Panc1 (cell line): Measurements from ENCODE around the gene PTRH1. TPM values are rescaled to one million over a fixed set of nuclear protein-coding genes. Genes with fewer than 3 reads are reported as not detected.

Experiments used
- ATAC-seq: fragments of 200-7000 bp; cut with Tn5 transposase; 2 replicates; pipeline ENCODE4 v1.9.1; 2020; ENCODE audit warnings: mild to moderate bottlenecking, moderate library complexity
- BruUV-seq: library from RNA; stranded (reverse); fragments of 400-500 nt; replicated peaks from 2 replicates; lab custom pipeline; 2021; lab: Mats Ljungman, UMichigan
- CTCF ChIA-PET: fragments of 300-600 bp; sonication (Branson Sonifier 250); formaldehyde crosslinking; loops from one replicate; lab custom pipeline; 2022; ENCODE audit warnings: antibody characterized with exemption; lab: Charles Lee
- POLR2A ChIA-PET: fragments of 300-600 bp; sonication (Branson Sonifier 250); formaldehyde crosslinking; loops from one replicate; lab custom pipeline; 2022; ENCODE audit warnings: antibody characterized with exemption; lab: Charles Lee
- DNase-seq: peaks from one replicate; pipeline ENCODE4 v3.0.0-alpha.2; 2010; ENCODE audit warnings: low read depth, low spot score
- H3K27ac ChIP-seq: 2 replicates; pipeline ENCODE4 v1.5.1; 2011; ENCODE audit warnings: mild to moderate bottlenecking, low read length, inconsistent platforms
- H3K27me3 ChIP-seq: fragments of 200-500 bp; sonication (Bioruptor generic); 2 replicates; pipeline ENCODE4 v1.6.0; 2014; ENCODE audit warnings: low read length, inconsistent platforms; ENCODE audit not compliant: control insufficient read depth, insufficient read depth
- H3K36me3 ChIP-seq: fragments of 200-500 bp; sonication (Bioruptor generic); 2 replicates; pipeline ENCODE4 v1.5.1; 2014; ENCODE audit warnings: inconsistent platforms, mild to moderate bottlenecking, low read length, moderate library complexity; ENCODE audit not compliant: control insufficient read depth, insufficient read depth
- H3K4me1 ChIP-seq: 2 replicates; pipeline ENCODE4 v1.5.1; 2011; ENCODE audit warnings: inconsistent platforms, mild to moderate bottlenecking, low read length, moderate library complexity; ENCODE audit not compliant: control insufficient read depth, insufficient read depth
- H3K4me3 ChIP-seq, 2 experiments: 2 replicates each; pipeline ENCODE4 v1.5.1; 2011 to 2012; ENCODE audit warnings: low read depth in 2 of 2, low read length in 2 of 2, mild to moderate bottlenecking in 2 of 2, inconsistent platforms in 1 of 2, moderate library complexity in 1 of 2
- H3K9me3 ChIP-seq: fragments of 200-500 bp; sonication (Bioruptor generic); 2 replicates; pipeline ENCODE4 v1.5.1; 2014; ENCODE audit warnings: low read depth, mild to moderate bottlenecking, inconsistent platforms, low read length, moderate library complexity; ENCODE audit not compliant: control insufficient read depth, insufficient read depth
- CTCF ChIP-seq: fragments of 450-650 bp; IDR thresholded peaks from 2 replicates; pipeline ENCODE4 v1.5.1; 2017; ENCODE audit warnings: mild to moderate bottlenecking
- POLR2AphosphoS5 ChIP-seq: IDR thresholded peaks from 2 replicates; pipeline ENCODE4 v1.6.1; 2012; ENCODE audit warnings: mild to moderate bottlenecking, low read depth, low read length, moderate library complexity
- REST ChIP-seq, 2 experiments: IDR thresholded peaks; 2 replicates each; pipeline ENCODE4 v1.6.1; 2011 to 2012; ENCODE audit warnings: low read depth in 2 of 2, control low read depth in 1 of 2, low read length in 1 of 2, mild to moderate bottlenecking in 1 of 2, moderate library complexity in 1 of 2; ENCODE audit not compliant: insufficient read depth in 1 of 2
- SIN3A ChIP-seq: IDR thresholded peaks from 2 replicates; pipeline ENCODE4 v1.6.1; 2012; ENCODE audit warnings: low read depth, mild to moderate bottlenecking, low read length, moderate library complexity, borderline replicate concordance; ENCODE audit not compliant: insufficient read depth
- TCF7L2 ChIP-seq: IDR thresholded peaks from 2 replicates; pipeline ENCODE4 v1.6.1; 2011; ENCODE audit warnings: mild to moderate bottlenecking, low read depth, low read length, inconsistent platforms
- in situ Hi-C: cut with HindIII; loops from 2 replicates; pipeline ENCODE4 v1.10.0; 2016; ENCODE audit warnings: low sequenced_read_pairs, low pct_unique_long_range_greater_than_20kb
- intact Hi-C: fragments of 100-400 bp; cut with micrococcal nuclease; formaldehyde crosslinking; loops from one replicate; pipeline ENCODE4 v1.10.0; 2022; ENCODE audit not compliant: unreplicated experiment
- total RNA-seq: library from RNA; stranded (reverse); gene quantifications from one replicate; pipeline ENCODE4 v1.2.1, GENCODE V29; 2021; ENCODE audit not compliant: unreplicated experiment

PTRH1 gene
- total RNA-seq, 1 experiment from 2014 or later = 13.8 TPM

GRCh38 chr9:127705577-127706379 is 9.7 kb downstream of the PTRH1 start:
- ChIA-PET CTCF (no interaction called here), POLR2A (no interaction called here)
- H3K9me3 ChIP-seq = no peaks in the 10 kb centered on the region
- in situ Hi-C loops = no loop called here
- H3K27ac ChIP-seq = no peak overlapping the region
- no peaks in the 10 kb centered on the region for H3K27me3 ChIP-seq
- intact Hi-C loops = no loop called here
- ATAC-seq (no peak), DNase-seq (no peak)
- H3K4me3 ChIP-seq = no peak overlapping the region
- no peaks in the 10 kb centered on the region for H3K36me3 ChIP-seq
- BruUV-seq = no TSS peak
- TF ChIP-seq REST (IDR thresholded peaks at IDR 0.05; ENCODE audit: insufficient read depth in 1 of 2, low read depth in 2 of 2, low read length in 1 of 2) (no peak), POLR2AphosphoS5 (no peak), TCF7L2 (no peak), CTCF (no peak)
- no peaks in the 10 kb centered on the region; the same call in 1 of the 2 replicates for H3K4me1 ChIP-seq

- Histone ChIP-seq H3K9me3 (no peaks in the 10 kb centered on the region), H3K4me1 (no peaks in the 10 kb centered on the region; the same call in 1 of the 2 replicates), H3K36me3 (no peaks in the 10 kb centered on the region), H3K27me3 (no peaks in the 10 kb centered on the region), H3K4me3 (no peak overlapping the region), H3K27ac (no peak overlapping the region)
- DNase-seq (no peak), ATAC-seq (no peak)
- intact Hi-C loops (no loop called here), in situ Hi-C loops (no loop called here)
- BruUV-seq = no TSS peak
- ChIA-PET CTCF (no interaction called here), POLR2A (no interaction called here)
- TF ChIP-seq REST (IDR thresholded peaks at IDR 0.05; ENCODE audit: insufficient read depth in 1 of 2, low read depth in 2 of 2, low read length in 1 of 2) (no peak), CTCF (no peak), SIN3A (no peak), TCF7L2 (no peak), POLR2AphosphoS5 (no peak)
Observed at GRCh38 chr9:127703289-127703946, 12.0 kb downstream of the PTRH1 start.
